Mucosa of descending colon (tissue), 3 donors: ENCODE measurements around the gene CMSS1. TPM values are rescaled to one million over a fixed set of nuclear protein-coding genes. Genes with fewer than 3 reads are reported as not detected.

ENCODE experiments used
- ATAC-seq: fragments of 200-7000 bp; cut with Tn5 transposase; one replicate; pipeline ENCODE4 v1.9.1; 2020; ENCODE audit warnings: mild to moderate bottlenecking, moderate library complexity
- DNase-seq, 3 donors: peaks; one replicate each; pipeline ENCODE4 v3.0.0-alpha.2; 2020
- H3K36me3 ChIP-seq: fragments of 200-600 bp; one replicate; pipeline ENCODE4 v1.8.0; 2021; ENCODE audit warnings: low read depth, mild to moderate bottlenecking
- H3K4me1 ChIP-seq: fragments of 200-600 bp; one replicate; pipeline ENCODE4 v1.8.0; 2021; ENCODE audit warnings: low read depth, mild to moderate bottlenecking
- H3K4me3 ChIP-seq: fragments of 200-600 bp; one replicate; pipeline ENCODE4 v1.8.0; 2021; ENCODE audit warnings: mild to moderate bottlenecking
- H3K9me3 ChIP-seq: fragments of 200-600 bp; one replicate; pipeline ENCODE4 v1.8.0; 2021; ENCODE audit warnings: mild to moderate bottlenecking
- CTCF ChIP-seq: fragments of 200-600 bp; IDR thresholded peaks from one replicate; pipeline ENCODE4 v1.8.0; 2022; ENCODE audit warnings: antibody characterized with exemption, mild to moderate bottlenecking
- intact Hi-C, 2 donors: fragments of 100-400 bp; cut with DNase I in 1 of 2; cut with micrococcal nuclease in 1 of 2; formaldehyde crosslinking; loops; one replicate each; pipeline versions ENCODE4 v1.11.0 to v1.11.1; 2022; cut with DNase I, micrococcal nuclease
- total RNA-seq, 3 donors: library from RNA; stranded (reverse); fragmentation: NEBNext Ultra II Directional in 2 of 3; extraction: Animal tissue kit (Norgen Biotek cat#: 25700) in 2 of 3; gene quantifications; one replicate each; pipeline versions ENCODE4 v1.2.1 to v1.2.4, GENCODE V29; 2021 to 2023
- donor health status: DM: no; HTN: no; CAD: no; lungs with moderate emphysema.
- donor health status: DM: no; HTN: no; CAD: no.
- donor health status: DM: no; HTN: yes; CAD: no.

Gene CMSS1
- total RNA-seq, 3 donors from 2014 or later: 9.6 to 24.2 (median 13.8) TPM

GRCh38 chr3:100175637-100176280 lies 358.1 kb downstream of the CMSS1 start:
- Histone ChIP-seq H3K9me3 (peaks cover 19% of the 10 kb centered on the region), H3K4me3 (no peak overlapping the region), H3K36me3 (no peaks in the 10 kb centered on the region), H3K4me1 (no peaks in the 10 kb centered on the region)
- TF ChIP-seq CTCF: no peak
- DNase-seq (no peak), ATAC-seq (no peak)
- intact Hi-C loops: no loop called here

- TF ChIP-seq CTCF: no peak
- Histone ChIP-seq H3K4me3 (no peak overlapping the region), H3K4me1 (no peaks in the 10 kb centered on the region), H3K9me3 (peaks cover 19% of the 10 kb centered on the region), H3K36me3 (no peaks in the 10 kb centered on the region)
- intact Hi-C loops: no loop called here
- DNase-seq (no peak), ATAC-seq (no peak)
These were observed 362.2 kb downstream of the CMSS1 start for GRCh38 chr3:100179692-100180349.

- intact Hi-C loops: no loop called here
- no peaks in the 10 kb centered on the region for H3K4me1 ChIP-seq
- ATAC-seq: no peak
- DNase-seq: no peak
- no peak overlapping the region for H3K4me3 ChIP-seq
- no peaks in the 10 kb centered on the region for H3K36me3 ChIP-seq
- peaks cover 19% of the 10 kb centered on the region for H3K9me3 ChIP-seq
- no peak for TF ChIP-seq CTCF
These were observed 366.0 kb downstream of the CMSS1 start for GRCh38 chr3:100183608-100184125.

- ATAC-seq (no peak), DNase-seq (no peak)
- Histone ChIP-seq H3K4me3 (no peak overlapping the region), H3K9me3 (peaks cover 6% of the 10 kb centered on the region), H3K4me1 (no peaks in the 10 kb centered on the region), H3K36me3 (no peaks in the 10 kb centered on the region)
- intact Hi-C loops: no loop called here
- no peak for TF ChIP-seq CTCF
These were observed 367.4 kb downstream of the CMSS1 start for GRCh38 chr3:100184948-100185570.

GRCh38 chr3:100185847-100186246 lies 368.2 kb downstream of the CMSS1 start:
- H3K36me3 ChIP-seq: no peaks in the 10 kb centered on the region
- no peaks in the 10 kb centered on the region for H3K9me3 ChIP-seq
- no peaks in the 10 kb centered on the region for H3K4me1 ChIP-seq
- no peak for ATAC-seq
- no peak for DNase-seq
- intact Hi-C loops: no loop called here
- H3K4me3 ChIP-seq: no peak overlapping the region
- no peak for TF ChIP-seq CTCF
